AG08396 (cell line): Measurements from ENCODE around the gene FKBP10.
"Not testable (repeated sequence)": the region's sequence is repeated elsewhere in the genome, so short reads cannot be mapped to it uniquely, and the experiment has no call there.

Experiments
- DNase-seq: peaks from one replicate; pipeline ENCODE4 v3.0.0; 2012; ENCODE audit warnings: low spot score, mixed read lengths

Gene FKBP10

DNA sequence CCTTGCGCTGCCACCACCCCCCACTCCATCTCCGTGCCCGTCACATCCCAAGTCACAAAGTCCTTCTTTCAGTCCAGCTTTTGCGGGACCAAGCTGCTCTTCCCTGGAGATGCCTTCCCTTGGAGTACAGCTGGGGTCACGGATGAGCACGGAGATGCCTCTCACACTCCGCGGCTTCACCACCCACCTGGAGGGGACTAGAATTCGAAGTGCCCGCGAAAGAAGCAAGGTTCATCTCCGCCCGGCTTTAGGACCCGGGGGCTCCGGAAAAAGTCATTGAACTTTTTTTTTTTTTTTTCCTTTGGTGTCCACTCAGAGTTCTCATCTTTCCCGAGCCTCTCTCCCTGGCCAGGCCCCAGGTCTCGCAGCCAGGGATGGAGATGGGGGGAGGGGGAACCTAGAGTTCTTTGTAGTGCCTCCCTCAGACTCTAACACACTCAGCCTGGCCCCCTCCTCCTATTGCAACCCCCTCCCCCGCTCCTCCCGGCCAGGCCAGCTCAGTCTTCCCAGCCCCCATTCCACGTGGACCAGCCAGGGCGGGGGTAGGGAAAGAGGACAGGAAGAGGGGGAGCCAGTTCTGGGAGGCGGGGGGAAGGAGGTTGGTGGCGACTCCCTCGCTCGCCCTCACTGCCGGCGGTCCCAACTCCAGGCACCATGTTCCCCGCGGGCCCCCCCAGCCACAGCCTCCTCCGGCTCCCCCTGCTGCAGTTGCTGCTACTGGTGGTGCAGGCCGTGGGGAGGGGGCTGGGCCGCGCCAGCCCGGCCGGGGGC lies at the start of gene FKBP10:
FKBP10 (plus strand) TSS at position 624 of the 771 bp plus-strand sequence; CDS start at position 655, 31 bp downstream.
- DNase-seq, result peak; percentile 94

- DNase-seq, result no peak
These were observed 49.5 kb upstream of the FKBP10 start for GRCh38 chr17:41763327-41763726.

DNA sequence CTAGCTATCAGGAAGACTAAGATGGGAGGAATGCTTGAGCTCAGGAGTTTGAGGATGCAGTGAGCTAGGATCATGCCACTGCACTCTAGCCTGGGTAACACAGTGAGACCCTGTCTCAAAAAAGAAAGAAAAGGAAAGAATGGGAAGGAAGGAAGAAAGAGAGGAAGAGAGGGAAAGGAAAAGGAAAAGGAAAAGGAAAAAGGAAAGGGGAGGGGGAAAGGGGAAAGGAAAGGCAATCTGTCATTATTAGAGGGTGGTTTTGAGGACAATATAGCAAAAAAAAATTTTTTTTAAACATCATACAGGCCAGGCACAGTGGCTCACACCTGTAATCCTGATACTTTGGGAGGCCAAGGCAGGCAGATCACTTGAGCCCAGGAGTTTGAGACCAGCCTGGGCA lies 46.7 kb upstream of the FKBP10 start:
- no peak for DNase-seq

DNA sequence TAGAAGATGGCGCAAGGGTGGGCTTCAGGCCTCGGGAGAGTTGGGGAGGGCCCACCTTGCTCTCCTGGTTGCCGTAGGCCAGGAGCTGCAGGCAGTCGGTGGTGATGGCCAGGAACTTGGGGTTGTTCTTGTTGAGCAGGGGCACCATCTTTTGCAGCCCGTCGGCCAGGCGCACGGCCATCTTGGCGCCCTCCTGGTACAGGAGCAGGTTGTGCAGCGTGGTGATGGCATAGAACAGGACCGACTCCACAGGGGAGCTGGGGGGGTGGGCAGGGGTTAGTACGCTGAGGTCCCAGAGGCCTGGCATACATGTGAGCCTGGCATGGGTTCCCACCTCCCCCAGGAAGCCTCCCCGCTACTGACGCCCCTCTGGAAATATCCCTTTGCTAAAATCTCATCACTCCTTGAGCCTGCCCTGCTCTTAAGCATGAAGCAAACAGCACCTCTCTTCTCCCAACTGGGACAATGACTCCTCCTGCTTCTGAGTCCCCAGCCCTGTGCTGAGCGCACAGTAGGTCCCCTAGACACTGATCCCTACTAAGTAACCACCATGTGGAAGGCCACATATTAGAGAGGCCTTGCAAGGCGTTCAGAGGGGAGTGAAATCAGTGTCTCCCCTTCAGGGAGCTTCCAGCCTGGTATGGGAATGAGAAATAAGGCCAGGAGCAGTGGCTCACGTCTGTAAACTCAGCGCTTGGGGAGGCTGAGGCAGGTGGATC lies 45.3 kb upstream of the FKBP10 start:
- DNase-seq, result no peak

- no peak for DNase-seq
These were observed 44.0 kb upstream of the FKBP10 start for GRCh38 chr17:41768682-41769288.

- DNase-seq, result no peak
These were observed 43.4 kb upstream of the FKBP10 start for GRCh38 chr17:41769346-41769862.

DNA sequence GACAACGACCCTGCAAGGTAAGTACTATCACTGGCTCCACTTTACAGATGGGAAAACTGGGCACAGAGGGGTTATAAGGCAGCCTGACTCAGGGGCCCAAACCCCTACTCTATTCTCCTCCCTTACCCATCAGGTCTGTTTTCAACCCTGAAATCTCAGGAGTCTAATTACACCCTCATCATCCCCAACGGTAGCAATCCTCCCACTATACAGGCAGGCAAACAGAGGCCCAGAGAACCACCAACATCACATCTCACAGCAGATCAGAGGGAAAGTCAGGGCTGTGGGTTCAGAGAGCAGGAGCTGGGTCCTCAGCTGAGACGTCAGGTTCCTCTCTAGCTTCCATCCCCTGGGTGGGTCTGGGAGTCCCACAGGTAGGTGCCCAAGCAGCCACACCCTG lies 42.8 kb upstream of the FKBP10 start:
- no peak for DNase-seq

- no peak for DNase-seq
These were observed 41.2 kb upstream of the FKBP10 start for GRCh38 chr17:41771389-41772206.

- DNase-seq, result no peak
These were observed 40.6 kb upstream of the FKBP10 start for GRCh38 chr17:41772218-41772585.

GRCh38 chr17:41772586-41773189 lies 40.1 kb upstream of the FKBP10 start:
- no peak for DNase-seq

GRCh38 chr17:41773190-41773588 lies 39.6 kb upstream of the FKBP10 start:
- peak; percentile 88 for DNase-seq

- DNase-seq, result no peak
These were observed 39.0 kb upstream of the FKBP10 start for GRCh38 chr17:41773731-41774193.

DNA sequence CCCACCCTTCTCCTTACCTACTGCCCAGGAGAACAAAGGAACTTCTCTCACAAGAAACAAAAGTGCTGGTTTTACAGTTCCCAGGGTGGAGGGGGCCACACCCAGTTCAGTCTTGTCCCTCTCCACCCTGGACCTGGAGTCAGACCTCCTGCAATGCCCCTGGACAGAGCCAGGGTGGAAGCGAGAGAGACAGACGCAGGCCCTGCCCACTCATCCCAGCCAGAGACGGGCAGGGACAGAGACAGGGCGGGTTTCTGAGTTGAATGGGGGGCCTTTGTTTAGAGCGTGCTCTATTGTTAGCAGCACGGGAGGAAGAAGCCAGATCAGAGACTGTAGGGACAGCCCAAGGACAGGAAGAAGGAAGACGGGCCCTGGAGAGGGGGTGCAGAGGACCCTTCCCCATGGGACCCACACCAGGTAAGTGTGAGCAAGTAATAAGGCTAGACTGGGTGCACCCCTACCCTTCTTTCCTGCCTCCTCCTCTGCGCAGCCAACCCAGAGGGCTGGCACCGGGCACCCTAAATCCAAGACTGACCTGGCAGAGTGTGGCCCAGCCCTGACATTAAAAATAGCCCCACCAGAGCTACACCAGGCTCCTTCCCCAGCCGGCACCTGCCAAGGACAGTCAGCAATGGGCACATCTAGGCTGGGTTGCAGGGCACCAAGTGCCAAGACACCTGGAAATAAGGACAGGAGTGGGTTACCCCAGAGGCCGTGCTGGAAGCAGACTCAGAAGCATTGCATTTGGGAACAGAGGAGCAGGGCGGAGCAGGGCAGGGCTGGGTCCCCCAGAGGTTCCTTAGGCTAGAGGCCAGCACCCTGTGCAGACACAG lies 37.2 kb upstream of the FKBP10 start:
- DNase-seq, result no peak

- DNase-seq, result not testable (repeated sequence)
These were observed 36.4 kb upstream of the FKBP10 start for GRCh38 chr17:41776262-41776900.

DNA sequence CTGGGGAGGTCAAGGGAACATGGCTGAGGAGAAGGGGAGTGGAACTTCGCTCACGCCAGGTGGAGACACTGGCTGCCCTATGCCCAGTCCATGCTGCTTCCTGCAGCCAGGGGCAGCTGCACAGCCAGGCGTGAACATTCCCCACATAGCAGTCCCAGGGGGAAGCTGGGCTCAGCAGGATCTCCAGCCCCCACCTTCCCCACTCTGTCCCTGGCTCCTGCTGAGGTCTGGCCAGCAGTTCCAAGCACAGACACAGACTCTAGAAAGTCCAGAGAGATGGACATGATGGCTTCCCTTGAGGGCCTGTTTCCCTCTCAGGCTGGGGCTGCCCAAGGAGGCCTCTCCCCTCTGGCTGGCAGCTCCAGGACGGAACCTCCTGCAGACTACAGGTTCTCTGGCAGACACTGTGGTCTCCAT lies 35.6 kb upstream of the FKBP10 start:
- DNase-seq, result peak; percentile 50

GRCh38 chr17:41777574-41778188 lies 35.1 kb upstream of the FKBP10 start:
- peak; percentile 90 for DNase-seq

GRCh38 chr17:41779954-41780353 lies 32.9 kb upstream of the FKBP10 start:
- no peak for DNase-seq

GRCh38 chr17:41781404-41782110 lies 31.2 kb upstream of the FKBP10 start:
- no peak for DNase-seq

DNA sequence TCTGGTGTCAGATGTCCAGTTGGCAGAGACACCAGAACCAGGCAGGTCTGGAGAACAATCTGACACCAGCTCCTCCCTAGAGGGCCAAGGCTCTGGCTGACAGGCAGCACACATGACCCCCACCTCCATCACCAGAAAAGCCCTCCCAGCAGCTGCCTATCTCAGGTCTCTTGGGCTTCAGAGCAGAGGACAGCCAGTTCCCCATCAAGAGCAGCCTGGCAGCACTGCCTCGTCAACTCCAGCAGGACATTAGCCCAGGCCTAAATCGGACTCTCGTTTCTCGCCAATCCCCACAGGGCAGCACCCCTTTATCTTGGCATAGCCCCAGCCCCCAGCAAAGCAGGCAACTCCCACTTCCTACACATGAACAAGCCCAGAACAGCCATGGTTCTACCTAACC lies 30.7 kb upstream of the FKBP10 start:
- no peak for DNase-seq
